Measurements from ENCODE around the gene PPP2R5D. TPM values are rescaled to one million over a fixed set of nuclear protein-coding genes. Genes with fewer than 3 reads are reported as not detected.

The PPP2R5D gene
- total RNA-seq, 2 experiments from 2014 or later = 35.0 to 35.6 TPM

GRCh38 chr6:43053545-43054205 lies 69.3 kb downstream of the PPP2R5D start, which contains the start of gene CUL7:
CUL7 (minus strand) TSS chr6:43053851; CDS start chr6:43052788, 1,063 bp downstream.
- BruUV-seq (replicated peaks) = no TSS peak
- intact Hi-C loops (cut with micrococcal nuclease; ENCODE audit: unreplicated experiment) = loop anchor here (2.0 kb wide), 1 partner anchor 39 kb away; the partner anchor contains the start of gene KLHDC3
- ChIA-PET CTCF (ENCODE audit: unreplicated experiment) (no interaction called here), POLR2A (interaction anchor here (0.7 to 2.4 kb wide), 7 partner anchors 8 to 124 kb away, joined by 3 to 6 read pairs (median 5); partner anchors contain the start of genes CNPY3, KLHDC3, MEA1 and PPP2R5D)
- TF ChIP-seq EZH2phosphoT487 (IDR thresholded peaks at IDR 0.05; ENCODE audit: borderline replicate concordance, low read depth, low read length) = no peak
- TF ChIP-seq, protein P1, sequence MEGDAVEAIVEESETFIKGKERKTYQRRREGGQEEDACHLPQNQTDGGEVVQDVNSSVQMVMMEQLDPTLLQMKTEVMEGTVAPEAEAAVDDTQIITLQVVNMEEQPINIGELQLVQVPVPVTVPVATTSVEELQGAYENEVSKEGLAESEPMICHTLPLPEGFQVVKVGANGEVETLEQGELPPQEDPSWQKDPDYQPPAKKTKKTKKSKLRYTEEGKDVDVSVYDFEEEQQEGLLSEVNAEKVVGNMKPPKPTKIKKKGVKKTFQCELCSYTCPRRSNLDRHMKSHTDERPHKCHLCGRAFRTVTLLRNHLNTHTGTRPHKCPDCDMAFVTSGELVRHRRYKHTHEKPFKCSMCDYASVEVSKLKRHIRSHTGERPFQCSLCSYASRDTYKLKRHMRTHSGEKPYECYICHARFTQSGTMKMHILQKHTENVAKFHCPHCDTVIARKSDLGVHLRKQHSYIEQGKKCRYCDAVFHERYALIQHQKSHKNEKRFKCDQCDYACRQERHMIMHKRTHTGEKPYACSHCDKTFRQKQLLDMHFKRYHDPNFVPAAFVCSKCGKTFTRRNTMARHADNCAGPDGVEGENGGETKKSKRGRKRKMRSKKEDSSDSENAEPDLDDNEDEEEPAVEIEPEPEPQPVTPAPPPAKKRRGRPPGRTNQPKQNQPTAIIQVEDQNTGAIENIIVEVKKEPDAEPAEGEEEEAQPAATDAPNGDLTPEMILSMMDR (conservative IDR thresholded peaks at IDR 0.05; ENCODE audit: low read length) = no peak
- peaks cover 12% of the 10 kb centered on the region for H3K79me2 ChIP-seq (ENCODE audit: insufficient read depth, low read depth, low read length)
- peaks cover 23% of the 10 kb centered on the region for H3K36me3 ChIP-seq (ENCODE audit: insufficient read depth, low read length)
- H3K4me3 ChIP-seq (ENCODE audit: low read depth, low read length, poor library complexity, severe bottlenecking) = peak within 1 kb of the TSS; percentile 77
- H3K27ac ChIP-seq (ENCODE audit: low read depth, low read length, poor library complexity, severe bottlenecking) = peak within 1 kb of the TSS; percentile 57
- peaks cover 32% of the 10 kb centered on the region for H3K4me1 ChIP-seq (ENCODE audit: insufficient read depth, low read length, poor library complexity, severe bottlenecking)
- H2AFZ ChIP-seq (ENCODE audit: low read length) = peak within 1 kb of the TSS; percentile 58
- H4K20me1 ChIP-seq (ENCODE audit: insufficient read depth, low read length) = no peaks in the 10 kb centered on the region
- no peaks in the 10 kb centered on the region for H3K9me2 ChIP-seq (ENCODE audit: insufficient read depth, low read length)
- peak; percentile 89 for DNase-seq (ENCODE audit: low spot score)
- no peaks in the 10 kb centered on the region for H3K9me3 ChIP-seq (ENCODE audit: low read length)
- peak within 1 kb of the TSS; percentile 92 for H3K4me2 ChIP-seq (ENCODE audit: low read length)

DNA sequence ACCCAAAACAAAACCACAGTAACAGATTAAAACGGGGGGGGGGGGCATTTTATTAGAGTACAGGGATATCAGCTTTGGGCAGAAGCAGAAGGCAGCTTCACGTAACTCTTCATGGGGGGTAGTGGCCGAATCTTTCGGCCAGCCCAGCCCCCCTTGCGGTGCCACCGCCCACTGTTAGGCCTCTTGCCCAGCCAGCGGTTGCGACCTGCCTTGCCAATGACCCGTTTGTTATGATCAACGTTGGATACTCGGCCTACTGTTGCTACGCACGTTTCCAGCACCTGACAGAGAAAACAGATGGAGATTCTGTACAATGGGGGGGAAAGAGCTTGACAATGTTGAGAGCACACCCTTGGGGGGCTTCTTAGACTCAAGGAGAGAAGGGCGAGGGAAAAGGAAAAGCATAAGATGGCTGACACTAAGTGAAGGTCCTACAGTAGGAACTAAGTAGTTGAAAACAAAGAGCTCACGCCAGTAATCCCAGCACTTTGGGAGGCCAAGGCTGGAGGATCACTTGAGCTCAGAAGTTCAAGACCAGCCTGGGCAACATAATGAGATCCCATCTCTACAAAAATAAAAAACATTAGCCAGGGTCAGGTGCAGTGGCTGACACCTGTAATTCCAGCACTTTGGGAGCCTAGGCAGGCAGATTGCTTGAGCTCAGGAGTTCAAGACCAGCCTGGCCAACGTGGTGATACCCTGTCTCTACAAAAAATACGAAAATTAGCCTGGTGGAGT lies 70.0 kb downstream of the PPP2R5D start:
- BruUV-seq (replicated peaks) = no TSS peak
- CTCF ChIA-PET (ENCODE audit: unreplicated experiment) = interaction anchor here (0.6 kb wide), 1 partner anchor 10 kb away, joined by 3 read pairs; no protein-coding TSS in a partner anchor
- H2AFZ ChIP-seq (ENCODE audit: low read length) = peak overlapping the region; percentile 58; the same call in 1 of the 2 replicates

More for the DNA sequence above, 70.0 kb downstream of the PPP2R5D start:
- peaks cover 17% of the 10 kb centered on the region for H3K36me3 ChIP-seq (ENCODE audit: insufficient read depth, low read length)
- peaks cover 32% of the 10 kb centered on the region for H3K4me1 ChIP-seq (ENCODE audit: insufficient read depth, low read length, poor library complexity, severe bottlenecking)
- H3K79me2 ChIP-seq (ENCODE audit: insufficient read depth, low read depth, low read length) = peaks cover 17% of the 10 kb centered on the region
- peak overlapping the region; percentile 77 for H3K4me3 ChIP-seq (ENCODE audit: low read depth, low read length, poor library complexity, severe bottlenecking)
- no peaks in the 10 kb centered on the region for H3K9me3 ChIP-seq (ENCODE audit: low read length)
- intact Hi-C loops (cut with micrococcal nuclease; ENCODE audit: unreplicated experiment) = no loop called here
- no peak for DNase-seq (ENCODE audit: low spot score)
- H3K9me2 ChIP-seq (ENCODE audit: insufficient read depth, low read length) = no peaks in the 10 kb centered on the region
- H4K20me1 ChIP-seq (ENCODE audit: insufficient read depth, low read length) = no peaks in the 10 kb centered on the region
- peak overlapping the region; percentile 92 for H3K4me2 ChIP-seq (ENCODE audit: low read length)
- H3K27ac ChIP-seq (ENCODE audit: low read depth, low read length, poor library complexity, severe bottlenecking) = peak overlapping the region; percentile 37
- POLR2A ChIA-PET = interaction anchor here (0.6 to 2.4 kb wide), 8 partner anchors 9 to 125 kb away, joined by 3 to 6 read pairs (median 5); partner anchors contain the start of genes CNPY3, KLHDC3, MEA1 and PPP2R5D
- TF ChIP-seq EZH2phosphoT487 (IDR thresholded peaks at IDR 0.05; ENCODE audit: borderline replicate concordance, low read depth, low read length) = no peak
- TF ChIP-seq, protein P1 (conservative IDR thresholded peaks at IDR 0.05; ENCODE audit: low read length) = no peak
